Measurements from ENCODE around the gene CSDE1.

GRCh38 chr1:114779722-114780121 is 21.9 kb upstream of the CSDE1 start:
- TF ChIP-seq, protein P1, sequence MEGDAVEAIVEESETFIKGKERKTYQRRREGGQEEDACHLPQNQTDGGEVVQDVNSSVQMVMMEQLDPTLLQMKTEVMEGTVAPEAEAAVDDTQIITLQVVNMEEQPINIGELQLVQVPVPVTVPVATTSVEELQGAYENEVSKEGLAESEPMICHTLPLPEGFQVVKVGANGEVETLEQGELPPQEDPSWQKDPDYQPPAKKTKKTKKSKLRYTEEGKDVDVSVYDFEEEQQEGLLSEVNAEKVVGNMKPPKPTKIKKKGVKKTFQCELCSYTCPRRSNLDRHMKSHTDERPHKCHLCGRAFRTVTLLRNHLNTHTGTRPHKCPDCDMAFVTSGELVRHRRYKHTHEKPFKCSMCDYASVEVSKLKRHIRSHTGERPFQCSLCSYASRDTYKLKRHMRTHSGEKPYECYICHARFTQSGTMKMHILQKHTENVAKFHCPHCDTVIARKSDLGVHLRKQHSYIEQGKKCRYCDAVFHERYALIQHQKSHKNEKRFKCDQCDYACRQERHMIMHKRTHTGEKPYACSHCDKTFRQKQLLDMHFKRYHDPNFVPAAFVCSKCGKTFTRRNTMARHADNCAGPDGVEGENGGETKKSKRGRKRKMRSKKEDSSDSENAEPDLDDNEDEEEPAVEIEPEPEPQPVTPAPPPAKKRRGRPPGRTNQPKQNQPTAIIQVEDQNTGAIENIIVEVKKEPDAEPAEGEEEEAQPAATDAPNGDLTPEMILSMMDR (IDR thresholded peaks at IDR 0.05; ENCODE audit: borderline replicate concordance, extremely low read depth, low read length, poor library complexity, severe bottlenecking): no peak
- TF ChIP-seq EZH2 (IDR thresholded peaks at IDR 0.05; ENCODE audit: borderline replicate concordance, low read depth, low read length, severe bottlenecking): no peak

All from DND-41 (cell line).